K562 (cell line): ENCODE measurements around the gene IRF4.

Experiments
- FOXA1 ChIP-seq: fragments of 450-650 bp; IDR thresholded peaks from 2 replicates; pipeline ENCODE4 v1.6.1; 2016; ENCODE audit warnings: mild to moderate bottlenecking, borderline replicate concordance
- POLR2A ChIP-seq: fragments of 450-650 bp; conservative IDR thresholded peaks from 2 replicates; pipeline ENCODE4 v1.6.1; 2016
- POLR2AphosphoS5 ChIP-seq: IDR thresholded peaks from 2 replicates; pipeline ENCODE4 v1.6.1; 2011; ENCODE audit warnings: mild to moderate bottlenecking, low read depth, low read length, moderate library complexity; ENCODE audit not compliant: control insufficient read depth, insufficient read depth
- PRMT5 ChIP-seq: sonication (generic); formaldehyde crosslinking; IDR thresholded peaks from 2 replicates; pipeline ENCODE4 v1.5.0; 2020; ENCODE audit warnings: missing genetic modification reagents
- TF ChIP-seq, protein P1 (sequence below): fragments of 250-450 bp; sonication (Bioruptor Pico); IDR thresholded peaks from 2 replicates; pipeline ENCODE4 v1.4.0; 2020; ENCODE audit warnings: mild to moderate bottlenecking, moderate library complexity

GRCh38 chr6:352474-352873 is 39.1 kb upstream of the IRF4 start:
- no peak for TF ChIP-seq POLR2AphosphoS5
- no peak for TF ChIP-seq FOXA1
- TF ChIP-seq PRMT5 (CRISPR knock-in tag) = no peak
- TF ChIP-seq, protein P1, sequence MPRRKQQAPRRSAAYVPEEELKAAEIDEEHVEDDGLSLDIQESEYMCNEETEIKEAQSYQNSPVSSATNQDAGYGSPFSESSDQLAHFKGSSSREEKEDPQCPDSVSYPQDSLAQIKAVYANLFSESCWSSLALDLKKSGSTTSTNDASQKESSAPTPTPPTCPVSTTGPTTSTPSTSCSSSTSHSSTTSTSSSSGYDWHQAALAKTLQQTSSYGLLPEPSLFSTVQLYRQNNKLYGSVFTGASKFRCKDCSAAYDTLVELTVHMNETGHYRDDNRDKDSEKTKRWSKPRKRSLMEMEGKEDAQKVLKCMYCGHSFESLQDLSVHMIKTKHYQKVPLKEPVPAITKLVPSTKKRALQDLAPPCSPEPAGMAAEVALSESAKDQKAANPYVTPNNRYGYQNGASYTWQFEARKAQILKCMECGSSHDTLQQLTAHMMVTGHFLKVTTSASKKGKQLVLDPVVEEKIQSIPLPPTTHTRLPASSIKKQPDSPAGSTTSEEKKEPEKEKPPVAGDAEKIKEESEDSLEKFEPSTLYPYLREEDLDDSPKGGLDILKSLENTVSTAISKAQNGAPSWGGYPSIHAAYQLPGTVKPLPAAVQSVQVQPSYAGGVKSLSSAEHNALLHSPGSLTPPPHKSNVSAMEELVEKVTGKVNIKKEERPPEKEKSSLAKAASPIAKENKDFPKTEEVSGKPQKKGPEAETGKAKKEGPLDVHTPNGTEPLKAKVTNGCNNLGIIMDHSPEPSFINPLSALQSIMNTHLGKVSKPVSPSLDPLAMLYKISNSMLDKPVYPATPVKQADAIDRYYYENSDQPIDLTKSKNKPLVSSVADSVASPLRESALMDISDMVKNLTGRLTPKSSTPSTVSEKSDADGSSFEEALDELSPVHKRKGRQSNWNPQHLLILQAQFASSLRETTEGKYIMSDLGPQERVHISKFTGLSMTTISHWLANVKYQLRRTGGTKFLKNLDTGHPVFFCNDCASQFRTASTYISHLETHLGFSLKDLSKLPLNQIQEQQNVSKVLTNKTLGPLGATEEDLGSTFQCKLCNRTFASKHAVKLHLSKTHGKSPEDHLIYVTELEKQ = no peak
- no peak for TF ChIP-seq POLR2A
